Measurements from ENCODE around the gene NELL2.

GRCh38 chr12:44503329-44503728 lies 372.8 kb downstream of the NELL2 start:
- TF ChIP-seq CTCF (conservative IDR thresholded peaks at IDR 0.05; ENCODE audit: low read depth, low read length) (no peak), EZH2 (IDR thresholded peaks at IDR 0.05; ENCODE audit: low read length, unreplicated experiment) (no peak), EZH2phosphoT487 (IDR thresholded peaks at IDR 0.05; ENCODE audit: borderline replicate concordance, low read length) (no peak)
